ENCODE results near the gene MRPL48.

DNA sequence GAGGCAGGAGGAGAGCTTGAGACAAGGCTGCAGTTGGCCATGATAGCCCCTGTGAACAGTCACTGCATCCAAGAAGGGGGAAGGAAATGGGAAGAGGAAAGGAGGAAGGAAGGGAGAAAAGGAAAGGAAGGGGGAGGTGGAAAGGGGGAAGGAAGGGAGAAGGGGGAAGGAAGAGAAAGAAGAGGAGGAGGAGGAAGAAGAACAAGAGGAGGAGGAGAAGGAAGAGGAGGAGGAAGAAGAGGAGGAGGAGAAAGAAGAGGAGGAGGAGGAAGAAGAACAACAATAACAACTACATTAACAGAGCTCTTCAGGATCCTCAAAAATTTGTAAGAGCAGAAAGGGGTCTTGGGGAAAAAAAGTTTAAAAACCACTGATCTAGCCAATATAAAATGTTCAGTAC, 32.0 kb upstream of the MRPL48 start:
- TF ChIP-seq, protein P1, sequence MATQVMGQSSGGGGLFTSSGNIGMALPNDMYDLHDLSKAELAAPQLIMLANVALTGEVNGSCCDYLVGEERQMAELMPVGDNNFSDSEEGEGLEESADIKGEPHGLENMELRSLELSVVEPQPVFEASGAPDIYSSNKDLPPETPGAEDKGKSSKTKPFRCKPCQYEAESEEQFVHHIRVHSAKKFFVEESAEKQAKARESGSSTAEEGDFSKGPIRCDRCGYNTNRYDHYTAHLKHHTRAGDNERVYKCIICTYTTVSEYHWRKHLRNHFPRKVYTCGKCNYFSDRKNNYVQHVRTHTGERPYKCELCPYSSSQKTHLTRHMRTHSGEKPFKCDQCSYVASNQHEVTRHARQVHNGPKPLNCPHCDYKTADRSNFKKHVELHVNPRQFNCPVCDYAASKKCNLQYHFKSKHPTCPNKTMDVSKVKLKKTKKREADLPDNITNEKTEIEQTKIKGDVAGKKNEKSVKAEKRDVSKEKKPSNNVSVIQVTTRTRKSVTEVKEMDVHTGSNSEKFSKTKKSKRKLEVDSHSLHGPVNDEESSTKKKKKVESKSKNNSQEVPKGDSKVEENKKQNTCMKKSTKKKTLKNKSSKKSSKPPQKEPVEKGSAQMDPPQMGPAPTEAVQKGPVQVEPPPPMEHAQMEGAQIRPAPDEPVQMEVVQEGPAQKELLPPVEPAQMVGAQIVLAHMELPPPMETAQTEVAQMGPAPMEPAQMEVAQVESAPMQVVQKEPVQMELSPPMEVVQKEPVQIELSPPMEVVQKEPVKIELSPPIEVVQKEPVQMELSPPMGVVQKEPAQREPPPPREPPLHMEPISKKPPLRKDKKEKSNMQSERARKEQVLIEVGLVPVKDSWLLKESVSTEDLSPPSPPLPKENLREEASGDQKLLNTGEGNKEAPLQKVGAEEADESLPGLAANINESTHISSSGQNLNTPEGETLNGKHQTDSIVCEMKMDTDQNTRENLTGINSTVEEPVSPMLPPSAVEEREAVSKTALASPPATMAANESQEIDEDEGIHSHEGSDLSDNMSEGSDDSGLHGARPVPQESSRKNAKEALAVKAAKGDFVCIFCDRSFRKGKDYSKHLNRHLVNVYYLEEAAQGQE (IDR thresholded peaks at IDR 0.05; ENCODE audit: insufficient read depth in 1 of 2, low read depth in 2 of 2, low read length in 2 of 2): no peak
- TF ChIP-seq POLR2AphosphoS5 (IDR thresholded peaks at IDR 0.05; ENCODE audit: low read depth, low read length) (no peak), TAF1 (IDR thresholded peaks at IDR 0.05; ENCODE audit: borderline replicate concordance, insufficient read depth, low read length) (no peak)

All from PFSK-1 (cell line).